ENCODE measurements around the gene LIAS. TPM values are rescaled to one million over a fixed set of nuclear protein-coding genes. Genes with fewer than 3 reads are reported as not detected.

Gene LIAS
- total and polyA plus RNA-seq, 8 donors: 5.9 to 18.1 (median 10.1) TPM

DNA sequence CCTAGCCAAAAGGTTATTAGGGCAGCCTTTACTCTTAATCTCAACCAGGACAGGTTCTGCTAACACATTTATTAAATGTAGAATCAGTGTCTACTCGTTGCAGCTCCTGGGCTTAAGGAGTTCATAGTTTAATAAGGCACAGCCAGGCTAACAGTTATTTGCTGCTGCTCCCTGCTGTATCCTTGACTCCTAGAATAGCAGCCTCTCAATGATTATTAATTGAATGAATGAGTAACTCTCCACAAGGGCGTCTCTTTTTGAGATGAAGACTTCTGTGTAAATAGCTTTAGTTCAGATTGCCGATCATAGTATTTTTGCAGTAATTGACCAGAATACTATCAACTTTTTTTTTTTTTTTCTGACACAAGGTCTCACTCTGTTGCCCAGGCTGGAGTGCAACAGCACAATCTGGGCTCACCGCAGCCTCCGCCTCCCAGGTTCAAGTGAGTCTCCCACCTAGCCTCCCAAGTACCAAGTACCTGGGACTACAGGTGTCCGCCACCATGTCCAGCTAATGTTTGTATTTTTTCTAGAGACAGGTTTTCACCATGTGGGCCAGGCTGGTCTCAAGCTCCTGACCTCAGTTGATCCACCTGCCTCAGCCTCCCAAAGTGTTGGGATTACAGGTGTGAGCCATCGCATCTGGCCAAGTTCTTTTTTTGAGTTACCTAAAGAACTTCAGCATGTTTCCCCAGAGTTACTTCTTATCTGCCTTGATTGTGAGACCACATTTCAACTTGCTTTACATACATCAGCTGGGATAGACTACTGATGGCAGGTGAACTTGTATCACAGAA lies 65.5 kb downstream of the LIAS start:
- peaks cover 0 to 1% (median 0%) of the 10 kb centered on the region in 3 donors for H3K36me3 ChIP-seq
- no peak for DNase-seq
- WGBS, 2 donors: 54 to 56% methylated on average over 7 of the region's 7 CpGs
- no peak for FAIRE-seq
- peak overlapping the region in 1 of 4 donors; percentile 0 for H3K4me3 ChIP-seq
- intact Hi-C loops (cut with DNase I): no loop called here
- peak overlapping the region in 1 of 4 donors; percentile 42 for H3K27ac ChIP-seq
- peaks cover 0 to 17% (median 17%) of the 10 kb centered on the region in 3 donors for H3K4me1 ChIP-seq
- no peaks in the 10 kb centered on the region for H3K27me3 ChIP-seq
- no peaks in the 10 kb centered on the region for H3K9me3 ChIP-seq
- no peak for ATAC-seq
- TF ChIP-seq, protein P1, sequence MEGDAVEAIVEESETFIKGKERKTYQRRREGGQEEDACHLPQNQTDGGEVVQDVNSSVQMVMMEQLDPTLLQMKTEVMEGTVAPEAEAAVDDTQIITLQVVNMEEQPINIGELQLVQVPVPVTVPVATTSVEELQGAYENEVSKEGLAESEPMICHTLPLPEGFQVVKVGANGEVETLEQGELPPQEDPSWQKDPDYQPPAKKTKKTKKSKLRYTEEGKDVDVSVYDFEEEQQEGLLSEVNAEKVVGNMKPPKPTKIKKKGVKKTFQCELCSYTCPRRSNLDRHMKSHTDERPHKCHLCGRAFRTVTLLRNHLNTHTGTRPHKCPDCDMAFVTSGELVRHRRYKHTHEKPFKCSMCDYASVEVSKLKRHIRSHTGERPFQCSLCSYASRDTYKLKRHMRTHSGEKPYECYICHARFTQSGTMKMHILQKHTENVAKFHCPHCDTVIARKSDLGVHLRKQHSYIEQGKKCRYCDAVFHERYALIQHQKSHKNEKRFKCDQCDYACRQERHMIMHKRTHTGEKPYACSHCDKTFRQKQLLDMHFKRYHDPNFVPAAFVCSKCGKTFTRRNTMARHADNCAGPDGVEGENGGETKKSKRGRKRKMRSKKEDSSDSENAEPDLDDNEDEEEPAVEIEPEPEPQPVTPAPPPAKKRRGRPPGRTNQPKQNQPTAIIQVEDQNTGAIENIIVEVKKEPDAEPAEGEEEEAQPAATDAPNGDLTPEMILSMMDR (IDR thresholded peaks at IDR 0.05): no peak

DNA sequence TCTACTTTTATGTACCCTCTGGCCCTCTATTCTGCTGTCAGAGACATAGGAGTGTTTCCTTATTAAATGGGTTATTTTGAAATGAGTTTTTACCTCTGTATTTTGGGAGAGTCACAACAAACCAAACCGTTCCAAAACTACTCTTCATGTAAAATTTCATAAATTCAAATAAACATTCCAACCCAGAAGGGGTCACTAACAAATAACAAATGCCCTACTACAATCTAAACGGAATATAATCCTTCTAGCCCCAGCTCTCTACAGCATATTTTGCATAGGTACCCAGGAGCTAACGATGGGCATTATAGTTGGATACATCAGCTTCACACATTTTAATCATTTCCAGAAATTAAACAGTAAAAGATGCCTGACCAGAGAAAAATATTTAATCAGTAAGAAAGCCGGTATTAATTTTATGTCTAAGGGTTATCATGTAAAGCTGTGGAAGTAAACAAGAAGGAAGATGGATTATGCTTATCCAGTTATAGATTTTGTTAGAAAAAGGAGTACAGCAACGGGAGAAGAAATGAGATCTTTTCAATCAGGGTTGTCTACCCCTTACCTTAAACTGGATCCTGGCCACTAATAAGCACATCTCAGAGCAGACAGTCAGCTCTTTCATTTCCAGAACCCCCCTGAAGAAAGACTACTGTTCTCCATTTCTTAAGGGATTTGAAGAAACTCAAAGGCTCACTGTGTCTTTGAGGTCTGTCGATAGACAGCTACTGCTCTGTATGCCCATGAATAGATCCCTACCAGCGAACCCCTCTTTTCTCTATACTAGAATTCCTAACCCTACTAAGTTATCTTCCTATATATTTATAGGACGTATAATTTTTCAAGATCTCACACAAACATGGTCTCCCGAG lies 67.2 kb downstream of the LIAS start:
- ATAC-seq: no peak
- Histone ChIP-seq H3K9me3 (no peaks in the 10 kb centered on the region), H3K4me3 (peak overlapping the region; percentile 69 to 82 (median 77)), H3K27me3 (no peaks in the 10 kb centered on the region), H3K36me3 (peaks cover 0 to 3% (median 0%) of the 10 kb centered on the region in 3 donors), H3K4me1 (peaks cover 0 to 17% (median 17%) of the 10 kb centered on the region in 3 donors), H3K27ac (peak overlapping the region in 3 of 4 donors; percentile 86 to 98 (median 97))
- TF ChIP-seq, protein P1 (IDR thresholded peaks at IDR 0.05): no peak
- FAIRE-seq: no peak
- intact Hi-C loops (cut with DNase I): no loop called here
- 4 to 6% methylated on average over 9 of the region's 9 CpGs for WGBS, 2 donors
- no peak for DNase-seq

DNA sequence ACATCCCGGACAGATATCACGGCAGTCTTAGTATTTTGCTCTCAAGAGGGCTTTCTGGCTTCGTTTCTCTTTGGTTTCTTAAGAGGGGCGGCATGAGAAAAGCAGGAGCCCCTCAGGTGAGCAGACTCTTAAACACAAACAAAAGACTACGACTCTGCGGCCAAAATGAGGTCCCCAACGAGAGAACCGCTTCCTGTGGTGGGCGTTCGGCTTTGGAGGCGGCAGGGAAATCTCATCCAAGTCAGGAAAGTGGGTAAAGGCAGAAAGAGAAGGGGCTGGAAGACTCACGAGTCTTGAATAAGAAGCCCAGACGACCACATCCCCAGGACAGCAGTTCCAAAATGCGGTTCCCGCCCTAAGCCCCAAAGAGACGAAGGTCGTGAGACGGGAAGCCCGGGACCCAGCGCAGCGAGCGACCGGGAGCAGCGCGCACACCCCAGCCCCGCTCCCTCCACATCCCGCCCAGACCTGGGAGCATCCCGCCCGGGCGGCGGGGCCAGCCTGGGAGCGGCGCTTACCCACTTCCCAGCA lies 68.0 kb downstream of the LIAS start:
- H3K27me3 ChIP-seq: no peaks in the 10 kb centered on the region
- peaks cover 0 to 17% (median 12%) of the 10 kb centered on the region in 3 donors for H3K4me1 ChIP-seq
- DNase-seq (no peak), FAIRE-seq (no peak), ATAC-seq (peak in 2 of 4 donors; percentile 43 to 66)
- H3K4me3 ChIP-seq: peak overlapping the region; percentile 69 to 82 (median 77)
- TF ChIP-seq, protein P1 (IDR thresholded peaks at IDR 0.05): no peak
- H3K27ac ChIP-seq: peak overlapping the region; percentile 86 to 98 (median 95)
- no peaks in the 10 kb centered on the region for H3K9me3 ChIP-seq
- H3K36me3 ChIP-seq: peaks cover 0 to 3% (median 0%) of the 10 kb centered on the region in 3 donors
- WGBS, 2 donors: 0 to 1% methylated on average over 33 of the region's 33 CpGs
- intact Hi-C loops (cut with DNase I): no loop called here

DNA sequence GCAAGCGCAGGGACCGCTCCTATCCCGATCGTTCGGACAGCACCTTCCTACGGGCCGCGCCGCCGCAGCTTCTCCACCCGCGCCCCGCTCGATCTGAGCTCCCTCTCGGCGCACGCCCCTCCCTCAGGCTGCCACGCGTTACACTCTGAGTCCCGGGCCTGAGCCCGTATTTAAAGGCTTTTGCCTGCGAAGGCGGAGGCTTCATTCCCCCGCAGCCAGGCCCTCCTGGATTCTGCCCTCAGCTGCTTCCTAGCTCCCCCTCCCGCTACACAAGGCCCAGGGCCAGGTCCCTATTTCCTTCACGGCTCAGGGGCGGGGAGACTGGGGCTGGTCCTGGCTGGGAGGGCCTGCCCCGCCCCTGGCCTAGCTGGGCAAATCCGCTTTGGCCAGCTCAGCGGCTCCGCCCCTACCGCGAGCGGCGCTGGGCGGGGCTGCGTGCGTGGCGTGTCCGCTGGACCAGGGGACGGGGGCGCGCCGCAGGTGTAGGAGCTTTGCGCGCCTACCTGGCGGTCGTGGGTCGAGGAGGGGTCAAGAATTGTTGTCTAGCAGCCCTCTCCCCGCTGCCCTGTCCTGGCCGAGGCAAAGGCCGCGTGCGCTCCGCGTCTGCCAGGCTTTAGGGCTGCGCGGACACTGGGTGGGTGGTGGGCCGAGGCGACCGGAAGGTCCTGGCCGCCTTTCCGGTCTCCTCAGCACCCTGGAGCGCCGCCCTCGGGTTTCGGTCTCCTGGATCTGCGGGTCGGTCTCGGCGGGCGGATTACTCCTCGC lies 68.6 kb downstream of the LIAS start, which contains the start of gene UGDH:
UGDH (minus strand) TSS at position 144 of the 765 bp plus-strand sequence. CDS start 5,927 bp downstream, outside the sequence.
- H3K27me3 ChIP-seq: no peaks in the 10 kb centered on the region
- intact Hi-C loops (cut with DNase I): no loop called here
- DNase-seq (peak; percentile 97 to 99 (median 98)), FAIRE-seq (no peak), ATAC-seq (peak; percentile 87 to 96 (median 93))
- peak within 1 kb of the TSS; percentile 86 to 98 (median 95) for H3K27ac ChIP-seq
- no peaks in the 10 kb centered on the region for H3K9me3 ChIP-seq
- TF ChIP-seq, protein P1 (IDR thresholded peaks at IDR 0.05): no peak
- H3K4me1 ChIP-seq: peaks cover 0 to 12% (median 7%) of the 10 kb centered on the region in 3 donors
- WGBS, 2 donors: 0 to 1% methylated on average over 69 to 73 of the region's 73 CpGs
- H3K4me3 ChIP-seq: peak within 1 kb of the TSS; percentile 69 to 82 (median 77)
- H3K36me3 ChIP-seq: peaks cover 0 to 3% (median 0%) of the 10 kb centered on the region in 3 donors

Data from pancreas (tissue), 10 donors.